Mononuclear cell (primary cell): ENCODE data around the gene ANKRD30B. TPM values are rescaled to one million over a fixed set of nuclear protein-coding genes. Genes with fewer than 3 reads are reported as not detected.

Source experiments
- total RNA-seq: library from RNA; depleted of rRNA; stranded (reverse); fragments of >200 nt; gene quantifications from one replicate; pipeline ENCODE4 v1.2.3, GENCODE V29; 2012

ANKRD30B gene
- total RNA-seq, 1 donor: not detected

Other genes with a start within 250 kb of the ANKRD30B start
- not detected for gene POTEC, start 204.6 kb upstream of the ANKRD30B start, total RNA-seq